Fibroblast of the aortic adventitia (primary cell): ENCODE measurements around the gene PFKFB4. TPM values are rescaled to one million over a fixed set of nuclear protein-coding genes. Genes with fewer than 3 reads are reported as not detected.

ENCODE experiments used
- DNase-seq: peaks from one replicate; pipeline ENCODE4 v3.0.0-alpha.2; 2010; ENCODE audit warnings: low read depth
- H3K4me3 ChIP-seq: 2 replicates; pipeline ENCODE4 v1.5.1; 2011; ENCODE audit warnings: low read depth, mild to moderate bottlenecking, control low read depth, low read length, moderate library complexity
- total RNA-seq: library from RNA; depleted of rRNA; stranded (reverse); fragments of >200 nt; gene quantifications from 2 replicates; pipeline ENCODE4 v1.2.3, GENCODE V29; 2012; ENCODE audit warnings: low replicate concordance
- TF ChIP-seq, protein P1 (sequence below): IDR thresholded peaks from 2 replicates; pipeline ENCODE4 v1.5.1; 2011; ENCODE audit warnings: mild to moderate bottlenecking, low read length, control low read depth, inconsistent platforms; ENCODE audit not compliant: insufficient read depth

The PFKFB4 gene
- 4.7 and 6.1 TPM in 2 replicates for total RNA-seq

- TF ChIP-seq, protein P1, sequence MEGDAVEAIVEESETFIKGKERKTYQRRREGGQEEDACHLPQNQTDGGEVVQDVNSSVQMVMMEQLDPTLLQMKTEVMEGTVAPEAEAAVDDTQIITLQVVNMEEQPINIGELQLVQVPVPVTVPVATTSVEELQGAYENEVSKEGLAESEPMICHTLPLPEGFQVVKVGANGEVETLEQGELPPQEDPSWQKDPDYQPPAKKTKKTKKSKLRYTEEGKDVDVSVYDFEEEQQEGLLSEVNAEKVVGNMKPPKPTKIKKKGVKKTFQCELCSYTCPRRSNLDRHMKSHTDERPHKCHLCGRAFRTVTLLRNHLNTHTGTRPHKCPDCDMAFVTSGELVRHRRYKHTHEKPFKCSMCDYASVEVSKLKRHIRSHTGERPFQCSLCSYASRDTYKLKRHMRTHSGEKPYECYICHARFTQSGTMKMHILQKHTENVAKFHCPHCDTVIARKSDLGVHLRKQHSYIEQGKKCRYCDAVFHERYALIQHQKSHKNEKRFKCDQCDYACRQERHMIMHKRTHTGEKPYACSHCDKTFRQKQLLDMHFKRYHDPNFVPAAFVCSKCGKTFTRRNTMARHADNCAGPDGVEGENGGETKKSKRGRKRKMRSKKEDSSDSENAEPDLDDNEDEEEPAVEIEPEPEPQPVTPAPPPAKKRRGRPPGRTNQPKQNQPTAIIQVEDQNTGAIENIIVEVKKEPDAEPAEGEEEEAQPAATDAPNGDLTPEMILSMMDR, result no peak
- peak within 1 kb of the TSS; percentile 83 for H3K4me3 ChIP-seq
- DNase-seq, result peak; percentile 99
These were observed at the start of gene PFKFB4 for GRCh38 chr3:48556796-48557626. Gene PFKFB4, minus strand, starts transcription at chr3:48556803. Its CDS starts 26 bp downstream, at chr3:48556777.

DNA sequence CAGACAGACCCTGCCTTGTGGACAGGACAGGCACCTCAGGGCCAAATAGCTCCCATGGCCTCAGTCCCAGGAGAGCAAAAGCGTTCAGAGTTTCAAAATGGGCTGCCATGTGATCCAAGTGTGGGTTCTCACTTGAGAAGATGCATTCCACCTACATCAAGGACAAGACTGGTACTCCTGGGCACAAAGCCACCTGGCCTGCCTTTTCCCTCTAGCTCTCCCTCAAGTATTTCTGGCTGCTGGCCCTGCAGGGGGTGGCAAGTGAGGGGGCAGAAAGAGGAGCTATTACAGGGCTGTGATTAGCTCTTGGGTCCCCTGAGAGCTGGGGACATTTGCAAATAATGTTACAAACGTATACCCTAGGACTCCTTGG is 45.0 kb upstream of the PFKFB4 start:
- TF ChIP-seq, protein P1, result no peak
- H3K4me3 ChIP-seq, result no peak overlapping the region
- no peak for DNase-seq

GRCh38 chr3:48600711-48601621 is 44.4 kb upstream of the PFKFB4 start:
- H3K4me3 ChIP-seq, result no peak overlapping the region
- TF ChIP-seq, protein P1, result no peak
- no peak for DNase-seq

GRCh38 chr3:48599509-48600285 is 43.1 kb upstream of the PFKFB4 start:
- no peak overlapping the region for H3K4me3 ChIP-seq
- no peak for DNase-seq
- TF ChIP-seq, protein P1, result no peak

DNA sequence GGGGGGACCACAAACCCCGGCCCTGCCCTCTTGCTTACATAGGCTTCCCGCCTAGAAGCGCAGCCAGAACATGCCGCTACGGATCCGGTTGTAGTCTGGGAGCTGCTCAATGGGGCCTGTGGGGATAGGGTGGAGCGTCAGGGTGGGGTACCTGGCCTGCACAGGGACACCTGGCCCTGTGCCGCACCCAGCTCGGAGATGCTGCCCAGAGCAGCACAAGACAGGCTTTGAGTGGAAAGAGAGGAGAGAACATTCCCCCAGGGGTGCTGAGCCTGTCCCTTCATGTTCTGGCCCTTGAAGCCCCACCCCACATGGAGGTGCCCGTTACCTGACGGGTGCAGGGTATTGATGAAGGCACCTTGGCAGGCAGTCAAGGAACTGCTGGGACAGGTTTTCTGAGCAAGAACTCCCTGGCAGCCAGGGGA is 42.5 kb upstream of the PFKFB4 start:
- H3K4me3 ChIP-seq, result no peak overlapping the region
- TF ChIP-seq, protein P1, result no peak

More for the DNA sequence above, 42.5 kb upstream of the PFKFB4 start:
- DNase-seq, result no peak
